H9 (cell line): ENCODE measurements around the gene USP4. TPM values are rescaled to one million over a fixed set of nuclear protein-coding genes. Genes with fewer than 3 reads are reported as not detected.

Source experiments
- DNase-seq: peaks from one replicate; pipeline ENCODE4 v3.0.0-alpha.2; 2017
- H2AFZ ChIP-seq: one replicate; pipeline ENCODE4 v1.6.1; 2013; ENCODE audit warnings: mild to moderate bottlenecking, low read length, control low read depth, moderate library complexity
- H2AK5ac ChIP-seq: 2 replicates; pipeline ENCODE4 v1.6.1; 2013; ENCODE audit warnings: low read length, control low read depth, mixed read lengths; ENCODE audit not compliant: insufficient read length
- H2BK120ac ChIP-seq: one replicate; pipeline ENCODE4 v1.6.1; 2013; ENCODE audit warnings: low read depth, mild to moderate bottlenecking, low read length, control low read depth, inconsistent platforms; ENCODE audit not compliant: poor library complexity, severe bottlenecking
- H2BK12ac ChIP-seq: 2 replicates; pipeline ENCODE4 v1.6.1; 2013; ENCODE audit warnings: low read length, control low read depth, mixed read lengths, low read depth; ENCODE audit not compliant: insufficient read length
- H2BK15ac ChIP-seq: 2 replicates; pipeline ENCODE4 v1.6.1; 2013; ENCODE audit warnings: low read depth, low read length, control low read depth
- H2BK20ac ChIP-seq: one replicate; pipeline ENCODE4 v1.6.1; 2013; ENCODE audit warnings: low read depth, mild to moderate bottlenecking, low read length, control low read depth, inconsistent platforms; ENCODE audit not compliant: poor library complexity, severe bottlenecking
- H2BK5ac ChIP-seq: 2 replicates; pipeline ENCODE4 v1.6.1; 2013; ENCODE audit warnings: low read length, control low read depth, mixed read lengths; ENCODE audit not compliant: insufficient read length
- H3K14ac ChIP-seq: 2 replicates; pipeline ENCODE4 v1.6.1; 2013; ENCODE audit warnings: low read length, control low read depth; ENCODE audit not compliant: insufficient read depth
- H3K18ac ChIP-seq: 2 replicates; pipeline ENCODE4 v1.6.1; 2013; ENCODE audit warnings: low read depth, mild to moderate bottlenecking, mixed read lengths, low read length, control low read depth; ENCODE audit not compliant: insufficient read length
- H3K23ac ChIP-seq: 2 replicates; pipeline ENCODE4 v1.6.1; 2013; ENCODE audit warnings: low read length, control low read depth, mixed read lengths, low read depth; ENCODE audit not compliant: insufficient read length
- H3K23me2 ChIP-seq: 2 replicates; pipeline ENCODE4 v1.6.1; 2013; ENCODE audit warnings: low read depth, mild to moderate bottlenecking, mixed read lengths, low read length, control low read depth; ENCODE audit not compliant: insufficient read length, poor library complexity, severe bottlenecking
- H3K27ac ChIP-seq: 2 replicates; pipeline ENCODE4 v1.5.1; 2013; ENCODE audit warnings: low read length, control low read depth, mixed read lengths, low read depth; ENCODE audit not compliant: insufficient read length
- H3K27me3 ChIP-seq: 2 replicates; pipeline ENCODE4 v1.6.1; 2013; ENCODE audit warnings: low read length, control low read depth, inconsistent platforms; ENCODE audit not compliant: insufficient read depth
- H3K4ac ChIP-seq: 2 replicates; pipeline ENCODE4 v1.6.1; 2013; ENCODE audit warnings: low read depth, mild to moderate bottlenecking, control low read depth, inconsistent platforms, low read length, moderate library complexity
- H3K4me1 ChIP-seq: 2 replicates; pipeline ENCODE4 v1.6.1; 2013; ENCODE audit warnings: low read length, control low read depth, inconsistent platforms; ENCODE audit not compliant: insufficient read depth
- H3K4me2 ChIP-seq: 2 replicates; pipeline ENCODE4 v1.6.1; 2013; ENCODE audit warnings: low read length, control low read depth, mixed read lengths; ENCODE audit not compliant: insufficient read length, insufficient read depth
- H3K56ac ChIP-seq: 2 replicates; pipeline ENCODE4 v1.6.1; 2013; ENCODE audit warnings: low read depth, mild to moderate bottlenecking, mixed read lengths, low read length, control low read depth; ENCODE audit not compliant: insufficient read length
- H3K79me1 ChIP-seq: 2 replicates; pipeline ENCODE4 v1.6.1; 2013; ENCODE audit warnings: low read depth, mild to moderate bottlenecking, moderate library complexity, low read length, control low read depth, inconsistent platforms; ENCODE audit not compliant: insufficient read depth, poor library complexity, severe bottlenecking
- H3K79me2 ChIP-seq: 2 replicates; pipeline ENCODE4 v1.6.1; 2013; ENCODE audit warnings: low read length, control low read depth, inconsistent platforms; ENCODE audit not compliant: insufficient read depth
- H3K9ac ChIP-seq: 2 replicates; pipeline ENCODE4 v1.6.1; 2013; ENCODE audit warnings: low read length, control low read depth, mixed read lengths; ENCODE audit not compliant: insufficient read length; ENCODE audit errors: extremely low read depth
- H3K9me3 ChIP-seq: one replicate; pipeline ENCODE4 v1.6.1; 2013; ENCODE audit warnings: low read depth, low read length, inconsistent platforms; ENCODE audit not compliant: control insufficient read depth
- H3T11ph ChIP-seq: one replicate; pipeline ENCODE4 v1.6.1; 2013; ENCODE audit warnings: mild to moderate bottlenecking, low read length, control low read depth, inconsistent platforms
- H4K20me1 ChIP-seq: one replicate; pipeline ENCODE4 v1.6.1; 2013; ENCODE audit not compliant: control insufficient read depth, insufficient read length, insufficient read depth
- H4K5ac ChIP-seq: 2 replicates; pipeline ENCODE4 v1.6.1; 2013; ENCODE audit warnings: low read depth, mild to moderate bottlenecking, mixed read lengths, low read length, control low read depth; ENCODE audit not compliant: insufficient read length
- H4K8ac ChIP-seq: replicated peaks from 2 replicates; pipeline ENCODE4 v1.6.1; 2013; ENCODE audit warnings: low read length, control low read depth, mixed read lengths, low read depth; ENCODE audit not compliant: insufficient read length
- H4K91ac ChIP-seq: 2 replicates; pipeline ENCODE4 v1.6.1; 2013; ENCODE audit warnings: low read depth, mild to moderate bottlenecking, moderate library complexity, mixed read lengths, low read length, control low read depth; ENCODE audit not compliant: insufficient read length
- H3K27ac Mint-ChIP-seq, 3 experiments: 2 replicates in 2 of 3; 3 replicates in 1 of 3; pipeline ENCODE4 v1.8.0; 2020 to 2021; ENCODE audit warnings: mixed read lengths in 3 of 3, mild to moderate bottlenecking in 1 of 3, moderate library complexity in 1 of 3
- H3K27me3 Mint-ChIP-seq: 2 replicates; pipeline ENCODE4 v1.8.0; 2021; ENCODE audit warnings: low read depth, mild to moderate bottlenecking, moderate library complexity, mixed read lengths
- H3K36me3 Mint-ChIP-seq, 3 experiments: 2 replicates in 2 of 3; 3 replicates in 1 of 3; pipeline ENCODE4 v1.8.0; 2020 to 2021; ENCODE audit warnings: low read depth in 3 of 3, mixed read lengths in 3 of 3; ENCODE audit not compliant: insufficient read depth in 1 of 3
- H3K4me1 Mint-ChIP-seq, 2 experiments: 2 replicates each; pipeline ENCODE4 v1.8.0; 2020; ENCODE audit warnings: mixed read lengths in 2 of 2
- H3K4me3 Mint-ChIP-seq, 2 experiments: 2 replicates in 1 of 2; 3 replicates in 1 of 2; pipeline ENCODE4 v1.8.0; 2020 to 2021; ENCODE audit warnings: mild to moderate bottlenecking in 2 of 2, mixed read lengths in 2 of 2, moderate library complexity in 1 of 2
- H3K9me3 Mint-ChIP-seq, 2 experiments: 2 replicates in 1 of 2; 3 replicates in 1 of 2; pipeline ENCODE4 v1.8.0; 2020; ENCODE audit warnings: mild to moderate bottlenecking in 2 of 2, mixed read lengths in 2 of 2, moderate library complexity in 1 of 2
- WGBS: extraction: QIAGEN DNeasy Blood & Tissue Kit; methylation state at CpG from one replicate; pipeline ENCODE4 v1.1.7; 2013; ENCODE audit warnings: missing lambda C conversion rate, low lambda C conversion rate, mixed read lengths; ENCODE audit not compliant: insufficient read length; ENCODE audit errors: extremely low coverage; 5-methylcytosine and 5-hydroxymethylcytosine counted together
- total RNA-seq: library from RNA; stranded (reverse); gene quantifications from 2 replicates; pipeline ENCODE4 v1.2.1, GENCODE V29; 2021
- TF ChIP-seq, protein P1 (sequence below): fragments of 200-600 bp; sonication (generic); conservative IDR thresholded peaks from 3 replicates; pipeline ENCODE4 v1.8.0; 2021; ENCODE audit warnings: antibody characterized with exemption, mild to moderate bottlenecking

USP4 gene
- total RNA-seq, 1 experiment from 2014 or later, result 36.1 TPM

DNA sequence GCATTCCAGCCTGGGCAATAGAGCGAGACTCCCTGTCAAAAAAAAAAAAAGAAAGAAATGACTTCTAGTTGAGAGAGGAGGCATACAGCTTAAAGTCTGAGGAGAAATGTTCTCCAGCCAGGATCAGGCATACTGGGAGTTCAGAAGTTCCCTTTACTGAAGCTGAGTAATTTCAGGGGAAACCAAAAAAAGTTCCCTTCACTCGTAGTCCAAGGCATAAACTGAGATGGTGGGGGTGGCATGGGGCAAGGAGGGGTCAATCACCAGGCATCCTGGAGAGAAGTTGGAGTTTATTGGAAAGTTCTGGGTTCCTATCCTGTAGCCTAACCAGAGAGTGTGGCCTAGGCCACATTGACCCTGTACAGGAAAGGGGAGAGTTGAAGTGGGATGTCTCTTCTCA, 12.4 kb upstream of the USP4 start:
- WGBS, result no CpG with 5 or more reads among the region's 2 CpGs
- Mint-ChIP-seq H3K27me3 (peaks cover 3% of the 10 kb centered on the region; the same call in 1 of the 2 replicates), H3K27ac (no peak overlapping the region; a peak in 1 of 7 replicates), H3K4me1 (peaks cover 9 to 10% of the 10 kb centered on the region in 2 experiments), H3K4me3 (no peak overlapping the region; a peak in 1 of 5 replicates), H3K36me3 (peaks cover 9 to 25% (median 18%) of the 10 kb centered on the region in 3 experiments), H3K9me3 (0 out of 5 replicates have a peak, but pooled peaks cover 0 to 2% of the 10 kb centered on the region in 2 experiments)
- H2BK15ac ChIP-seq, result no peak overlapping the region
- H4K20me1 ChIP-seq, result no peaks in the 10 kb centered on the region
- H3T11ph ChIP-seq, result no peak overlapping the region
- H4K91ac ChIP-seq, result no peak overlapping the region
- no peak overlapping the region for H2BK20ac ChIP-seq
- no peak for DNase-seq
- no peak overlapping the region for H3K4ac ChIP-seq
- no peak overlapping the region for H2BK5ac ChIP-seq
- H3K79me2 ChIP-seq, result no peaks in the 10 kb centered on the region
- no peak overlapping the region for H3K14ac ChIP-seq
- no peak overlapping the region for H3K9ac ChIP-seq
- H2AFZ ChIP-seq, result no peak overlapping the region
- H4K5ac ChIP-seq, result no peak overlapping the region
- TF ChIP-seq, protein P1, sequence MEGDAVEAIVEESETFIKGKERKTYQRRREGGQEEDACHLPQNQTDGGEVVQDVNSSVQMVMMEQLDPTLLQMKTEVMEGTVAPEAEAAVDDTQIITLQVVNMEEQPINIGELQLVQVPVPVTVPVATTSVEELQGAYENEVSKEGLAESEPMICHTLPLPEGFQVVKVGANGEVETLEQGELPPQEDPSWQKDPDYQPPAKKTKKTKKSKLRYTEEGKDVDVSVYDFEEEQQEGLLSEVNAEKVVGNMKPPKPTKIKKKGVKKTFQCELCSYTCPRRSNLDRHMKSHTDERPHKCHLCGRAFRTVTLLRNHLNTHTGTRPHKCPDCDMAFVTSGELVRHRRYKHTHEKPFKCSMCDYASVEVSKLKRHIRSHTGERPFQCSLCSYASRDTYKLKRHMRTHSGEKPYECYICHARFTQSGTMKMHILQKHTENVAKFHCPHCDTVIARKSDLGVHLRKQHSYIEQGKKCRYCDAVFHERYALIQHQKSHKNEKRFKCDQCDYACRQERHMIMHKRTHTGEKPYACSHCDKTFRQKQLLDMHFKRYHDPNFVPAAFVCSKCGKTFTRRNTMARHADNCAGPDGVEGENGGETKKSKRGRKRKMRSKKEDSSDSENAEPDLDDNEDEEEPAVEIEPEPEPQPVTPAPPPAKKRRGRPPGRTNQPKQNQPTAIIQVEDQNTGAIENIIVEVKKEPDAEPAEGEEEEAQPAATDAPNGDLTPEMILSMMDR, result no peak
- no peaks in the 10 kb centered on the region; the same call in 1 of the 2 replicates for H3K4me1 ChIP-seq
- peaks cover under 1% of the 10 kb centered on the region for H3K23me2 ChIP-seq
- H2AK5ac ChIP-seq, result no peak overlapping the region
- H3K27me3 ChIP-seq, result no peaks in the 10 kb centered on the region
- H3K9me3 ChIP-seq, result no peaks in the 10 kb centered on the region
- H3K79me1 ChIP-seq, result no peaks in the 10 kb centered on the region
- H3K23ac ChIP-seq, result no peak overlapping the region
- no peak overlapping the region for H2BK12ac ChIP-seq
- no peak overlapping the region for H3K18ac ChIP-seq
- no peak overlapping the region for H2BK120ac ChIP-seq
- H3K27ac ChIP-seq, result no peak overlapping the region
- no peak overlapping the region for H4K8ac ChIP-seq
- no peak overlapping the region for H3K56ac ChIP-seq
- H3K4me2 ChIP-seq, result no peak overlapping the region
